Upper lobe of right lung (tissue), 1 donor: ENCODE measurements around the gene GALNT4. TPM values are rescaled to one million over a fixed set of nuclear protein-coding genes. Genes with fewer than 3 reads are reported as not detected.

Experiments
- ATAC-seq: fragments of 200-7000 bp; cut with Tn5 transposase; one replicate; pipeline ENCODE4 v1.9.1; 2020; ENCODE audit warnings: mild to moderate bottlenecking, moderate library complexity
- DNase-seq: peaks from one replicate; pipeline ENCODE4 v3.0.0-alpha.2; 2020
- H3K27ac ChIP-seq: fragments of 200-600 bp; one replicate; pipeline ENCODE4 v1.8.0; 2022
- H3K27me3 ChIP-seq: fragments of 200-600 bp; one replicate; pipeline ENCODE4 v1.8.0; 2022; ENCODE audit warnings: mild to moderate bottlenecking
- H3K36me3 ChIP-seq: fragments of 200-600 bp; one replicate; pipeline ENCODE4 v1.8.0; 2022
- H3K4me1 ChIP-seq: fragments of 200-600 bp; one replicate; pipeline ENCODE4 v1.8.0; 2022
- H3K4me3 ChIP-seq: fragments of 200-600 bp; one replicate; pipeline ENCODE4 v1.8.0; 2022; ENCODE audit warnings: mild to moderate bottlenecking
- H3K9me3 ChIP-seq: fragments of 200-600 bp; one replicate; pipeline ENCODE4 v1.8.0; 2022
- CTCF ChIP-seq: fragments of 200-600 bp; IDR thresholded peaks from one replicate; pipeline ENCODE4 v1.8.0; 2022; ENCODE audit warnings: antibody characterized with exemption
- intact Hi-C: fragments of 100-400 bp; cut with DNase I; formaldehyde crosslinking; loops from one replicate; pipeline ENCODE4 v1.11.0; 2022
- total RNA-seq: library from RNA; stranded (reverse); fragmentation: NEBNext Ultra II Directional; extraction: Animal tissue kit (Norgen Biotek cat#: 25700); gene quantifications from one replicate; pipeline ENCODE4 v1.2.1, GENCODE V29; 2021
- donor health status: DM: no; HTN: yes; CAD: no; lungs with severe emphysema.

Gene GALNT4
- total RNA-seq, 1 donor from 2014 or later: 7.8 TPM

- Histone ChIP-seq H3K4me1 (peaks cover 34% of the 10 kb centered on the region), H3K27me3 (no peaks in the 10 kb centered on the region), H3K9me3 (no peaks in the 10 kb centered on the region), H3K4me3 (no peak overlapping the region), H3K27ac (no peak overlapping the region), H3K36me3 (no peaks in the 10 kb centered on the region)
- intact Hi-C loops: no loop called here
- DNase-seq (no peak), ATAC-seq (no peak)
- no peak for TF ChIP-seq CTCF
These were observed 22.5 kb upstream of the GALNT4 start for GRCh38 chr12:89547101-89547500.

GRCh38 chr12:89546151-89546550 lies 21.6 kb upstream of the GALNT4 start:
- Histone ChIP-seq H3K4me1 (peaks cover 34% of the 10 kb centered on the region), H3K36me3 (no peaks in the 10 kb centered on the region), H3K4me3 (no peak overlapping the region), H3K9me3 (no peaks in the 10 kb centered on the region), H3K27ac (peak overlapping the region; percentile 14), H3K27me3 (no peaks in the 10 kb centered on the region)
- TF ChIP-seq CTCF: no peak
- DNase-seq: no peak
- no peak for ATAC-seq
- intact Hi-C loops: no loop called here

- Histone ChIP-seq H3K4me1 (peaks cover 34% of the 10 kb centered on the region), H3K4me3 (no peak overlapping the region), H3K9me3 (no peaks in the 10 kb centered on the region), H3K27ac (no peak overlapping the region), H3K36me3 (no peaks in the 10 kb centered on the region), H3K27me3 (no peaks in the 10 kb centered on the region)
- DNase-seq: peak; percentile 63
- intact Hi-C loops: no loop called here
- ATAC-seq: peak; percentile 46
- TF ChIP-seq CTCF: no peak
These were observed 20.1 kb upstream of the GALNT4 start for GRCh38 chr12:89544681-89545184.

- peaks cover 34% of the 10 kb centered on the region for H3K4me1 ChIP-seq
- no peak for ATAC-seq
- no peak overlapping the region for H3K27ac ChIP-seq
- H3K27me3 ChIP-seq: no peaks in the 10 kb centered on the region
- TF ChIP-seq CTCF: no peak
- no peak overlapping the region for H3K4me3 ChIP-seq
- H3K36me3 ChIP-seq: no peaks in the 10 kb centered on the region
- intact Hi-C loops: no loop called here
- no peaks in the 10 kb centered on the region for H3K9me3 ChIP-seq
- DNase-seq: no peak
These were observed 19.4 kb upstream of the GALNT4 start for GRCh38 chr12:89544022-89544421.

GRCh38 chr12:89542912-89543592 lies 18.5 kb upstream of the GALNT4 start:
- ATAC-seq: peak; percentile 91
- H3K27ac ChIP-seq: no peak overlapping the region
- H3K36me3 ChIP-seq: no peaks in the 10 kb centered on the region
- no peaks in the 10 kb centered on the region for H3K9me3 ChIP-seq
- DNase-seq: no peak
- intact Hi-C loops: no loop called here
- no peaks in the 10 kb centered on the region for H3K27me3 ChIP-seq
- H3K4me3 ChIP-seq: no peak overlapping the region
- peak; percentile 93 for TF ChIP-seq CTCF
- H3K4me1 ChIP-seq: peaks cover 34% of the 10 kb centered on the region
